Measurements from ENCODE around the gene AKAP8L. TPM values are rescaled to one million over a fixed set of nuclear protein-coding genes. Genes with fewer than 3 reads are reported as not detected.

The AKAP8L gene
- total and polyA plus RNA-seq, 2 experiments from 2014 or later: 88.7 to 155 TPM

GRCh38 chr19:15369594-15369891 is 49.2 kb downstream of the AKAP8L start:
- WGBS (ENCODE audit: low lambda C conversion rate, missing lambda C conversion rate): 98% methylated on average over 8 of the region's 9 CpGs
- H3K4me2 ChIP-seq: no peak overlapping the region
- H3K79me2 ChIP-seq: peaks cover 36% of the 10 kb centered on the region
- H3K27ac ChIP-seq: no peak overlapping the region
- no peak for TF ChIP-seq EZH2 (IDR thresholded peaks at IDR 0.05; ENCODE audit: borderline replicate concordance)
- TF ChIP-seq EZH2phosphoT487 (IDR thresholded peaks at IDR 0.05; ENCODE audit: low read depth, severe bottlenecking, unreplicated experiment): no peak
- no peak for TF ChIP-seq CTCF (IDR thresholded peaks at IDR 0.05; ENCODE audit: poor library complexity)
- H3K9me2 ChIP-seq (replicated peaks; ENCODE audit: insufficient read depth): no peaks in the 10 kb centered on the region
- no peak for DNase-seq (ENCODE audit: low spot score)
- no peak overlapping the region for H3K4me3 ChIP-seq
- H3K4me1 ChIP-seq (ENCODE audit: insufficient read depth): no peaks in the 10 kb centered on the region
- no peak overlapping the region for H2AFZ ChIP-seq
- H3K27me3 ChIP-seq: no peaks in the 10 kb centered on the region
- H4K20me1 ChIP-seq (ENCODE audit: insufficient read depth, poor library complexity, severe bottlenecking): peaks cover 18% of the 10 kb centered on the region
- H3K9me3 ChIP-seq (ENCODE audit: low read depth): no peaks in the 10 kb centered on the region
- peaks cover 4% of the 10 kb centered on the region for H3K36me3 ChIP-seq (replicated peaks; ENCODE audit: insufficient read depth, low read depth)

- no peaks in the 10 kb centered on the region for H3K9me3 ChIP-seq (ENCODE audit: low read depth)
- H3K4me1 ChIP-seq (ENCODE audit: insufficient read depth): no peaks in the 10 kb centered on the region
- H3K9me2 ChIP-seq (replicated peaks; ENCODE audit: insufficient read depth): no peaks in the 10 kb centered on the region
- no peak overlapping the region for H3K4me3 ChIP-seq
- peaks cover 13% of the 10 kb centered on the region for H4K20me1 ChIP-seq (ENCODE audit: insufficient read depth, poor library complexity, severe bottlenecking)
- 98% methylated on average over 35 of the region's 35 CpGs for WGBS (ENCODE audit: low lambda C conversion rate, missing lambda C conversion rate)
- peaks cover 31% of the 10 kb centered on the region for H3K79me2 ChIP-seq
- TF ChIP-seq CTCF (IDR thresholded peaks at IDR 0.05; ENCODE audit: poor library complexity) (no peak), EZH2 (IDR thresholded peaks at IDR 0.05; ENCODE audit: borderline replicate concordance) (no peak), EZH2phosphoT487 (IDR thresholded peaks at IDR 0.05; ENCODE audit: low read depth, severe bottlenecking, unreplicated experiment) (no peak)
- no peaks in the 10 kb centered on the region for H3K27me3 ChIP-seq
- DNase-seq (ENCODE audit: low spot score): no peak
- no peak overlapping the region for H3K27ac ChIP-seq
- no peak overlapping the region for H2AFZ ChIP-seq
- peaks cover 4% of the 10 kb centered on the region for H3K36me3 ChIP-seq (replicated peaks; ENCODE audit: insufficient read depth, low read depth)
- H3K4me2 ChIP-seq: no peak overlapping the region
Observed at GRCh38 chr19:15368798-15369593, 49.8 kb downstream of the AKAP8L start.

GRCh38 chr19:15368051-15368632 is 50.6 kb downstream of the AKAP8L start:
- no peaks in the 10 kb centered on the region for H3K27me3 ChIP-seq
- no peak for TF ChIP-seq EZH2 (IDR thresholded peaks at IDR 0.05; ENCODE audit: borderline replicate concordance)
- TF ChIP-seq CTCF (IDR thresholded peaks at IDR 0.05; ENCODE audit: poor library complexity): no peak
- no peak for TF ChIP-seq EZH2phosphoT487 (IDR thresholded peaks at IDR 0.05; ENCODE audit: low read depth, severe bottlenecking, unreplicated experiment)
- no peaks in the 10 kb centered on the region for H3K9me3 ChIP-seq (ENCODE audit: low read depth)
- peaks cover 4% of the 10 kb centered on the region for H3K36me3 ChIP-seq (replicated peaks; ENCODE audit: insufficient read depth, low read depth)
- peaks cover 22% of the 10 kb centered on the region for H3K79me2 ChIP-seq
- H3K4me1 ChIP-seq (ENCODE audit: insufficient read depth): no peaks in the 10 kb centered on the region
- peaks cover 6% of the 10 kb centered on the region for H4K20me1 ChIP-seq (ENCODE audit: insufficient read depth, poor library complexity, severe bottlenecking)
- no peaks in the 10 kb centered on the region for H3K9me2 ChIP-seq (replicated peaks; ENCODE audit: insufficient read depth)
- H3K4me3 ChIP-seq: no peak overlapping the region
- H3K27ac ChIP-seq: no peak overlapping the region
- DNase-seq (ENCODE audit: low spot score): no peak
- H2AFZ ChIP-seq: no peak overlapping the region
- no peak overlapping the region for H3K4me2 ChIP-seq
- WGBS (ENCODE audit: low lambda C conversion rate, missing lambda C conversion rate): 97% methylated on average over 24 of the region's 24 CpGs

Data from hepatocyte (in vitro differentiated cells).